Body of pancreas (tissue), 4 donors: ENCODE results near the gene DLST. TPM values are rescaled to one million over a fixed set of nuclear protein-coding genes. Genes with fewer than 3 reads are reported as not detected.

Source experiments
- ATAC-seq: fragments of 150-250 bp; one replicate; pipeline ENCODE4 v1.9.1; 2016
- DNase-seq, 4 donors: peaks; one replicate each; pipeline ENCODE4 v3.0.0-alpha.2; 2019
- H3K27ac ChIP-seq, 4 donors: fragments of 200-600 bp; sonication (generic); 1 replicate in 3 of 4; 2 replicates in 1 of 4; pipeline versions ENCODE4 v1.5.1 to v1.6.1; 2016 to 2019; ENCODE audit warnings: mild to moderate bottlenecking in 1 of 4, mixed read lengths in 1 of 4, moderate library complexity in 1 of 4
- H3K27me3 ChIP-seq, 2 donors: fragments of 200-600 bp; sonication (generic); one replicate each; pipeline ENCODE4 v1.6.0; 2016; ENCODE audit warnings: mild to moderate bottlenecking in 1 of 2
- H3K36me3 ChIP-seq, 2 donors: fragments of 200-600 bp; sonication (generic); replicated peaks in 1 of 2; 2 replicates each; pipeline ENCODE4 v1.5.1; 2016; ENCODE audit warnings: low read depth in 2 of 2; ENCODE audit not compliant: insufficient read depth in 1 of 2
- H3K4me1 ChIP-seq: fragments of 200-600 bp; sonication (generic); one replicate; pipeline ENCODE4 v1.6.0; 2016
- H3K4me3 ChIP-seq, 2 donors: fragments of 200-600 bp; sonication (generic); 1 replicate in 1 of 2; 2 replicates in 1 of 2; pipeline ENCODE4 v1.5.1; 2016 to 2019
- H3K9me3 ChIP-seq, 3 donors: fragments of 200-600 bp; sonication (generic); 1 replicate in 2 of 3; 2 replicates in 1 of 3; pipeline ENCODE4 v1.5.1; 2016
- CTCF ChIP-seq, 7 experiments: fragments of 450-650 bp in 4 of 7; fragments of 200-600 bp in 3 of 7; sonication (generic) in 3 of 7; IDR thresholded peaks; one replicate each; pipeline ENCODE4 v1.5.1; 2016 to 2019; ENCODE audit warnings: antibody characterized with exemption in 7 of 7
- POLR2A ChIP-seq, 3 donors: fragments of 450-650 bp; IDR thresholded peaks; one replicate each; pipeline ENCODE4 v1.6.1; 2016; ENCODE audit warnings: antibody characterized with exemption in 3 of 3, mild to moderate bottlenecking in 2 of 3
- WGBS, 2 donors: methylation state at CpG; one replicate each; pipeline ENCODE4 v1.1.5; 2017; 5-methylcytosine and 5-hydroxymethylcytosine counted together
- intact Hi-C: fragments of 100-400 bp; cut with DNase I; formaldehyde crosslinking; loops from one replicate; pipeline ENCODE4 v1.15.1; 2023
- total RNA-seq, 2 donors: library from RNA; depleted of rRNA; stranded (reverse); fragments of >200 nt; gene quantifications; one replicate each; pipeline ENCODE4 v1.1.0, GENCODE V29; 2016

The DLST gene
- total RNA-seq, 2 donors from 2014 or later: 33.7 to 36.3 TPM

GRCh38 chr14:74934476-74935359 lies 53.0 kb downstream of the DLST start:
- H3K4me3 ChIP-seq: no peak overlapping the region
- H3K27me3 ChIP-seq: no peaks in the 10 kb centered on the region
- DNase-seq (no peak), ATAC-seq (peak; percentile 13)
- H3K36me3 ChIP-seq: no peaks in the 10 kb centered on the region
- intact Hi-C loops: no loop called here
- no peaks in the 10 kb centered on the region for H3K9me3 ChIP-seq
- WGBS, 2 donors: 68 to 79% methylated on average over 14 to 26 of the region's 26 CpGs
- H3K27ac ChIP-seq: no peak overlapping the region
- TF ChIP-seq CTCF (IDR thresholded peaks at IDR 0.05): no peak
- TF ChIP-seq POLR2A (IDR thresholded peaks at IDR 0.05): no peak
- H3K4me1 ChIP-seq: no peaks in the 10 kb centered on the region

- H3K4me3 ChIP-seq: no peak overlapping the region
- 70 to 89% methylated on average over 9 of the region's 9 CpGs for WGBS, 2 donors
- intact Hi-C loops: no loop called here
- TF ChIP-seq CTCF (IDR thresholded peaks at IDR 0.05) (no peak), POLR2A (IDR thresholded peaks at IDR 0.05) (no peak)
- no peaks in the 10 kb centered on the region for H3K36me3 ChIP-seq
- no peaks in the 10 kb centered on the region for H3K27me3 ChIP-seq
- ATAC-seq: no peak
- DNase-seq: no peak
- no peaks in the 10 kb centered on the region for H3K4me1 ChIP-seq
- H3K9me3 ChIP-seq: no peaks in the 10 kb centered on the region
- no peak overlapping the region for H3K27ac ChIP-seq
Measured at GRCh38 chr14:74935360-74935680, 53.6 kb downstream of the DLST start.

- no peaks in the 10 kb centered on the region for H3K36me3 ChIP-seq
- TF ChIP-seq CTCF (IDR thresholded peaks at IDR 0.05) (no peak), POLR2A (IDR thresholded peaks at IDR 0.05) (no peak)
- WGBS, 2 donors: 87 to 89% methylated on average over 10 to 11 of the region's 11 CpGs
Measured at GRCh38 chr14:74936151-74936550, 54.4 kb downstream of the DLST start.

GRCh38 chr14:74936731-74937130 lies 55.0 kb downstream of the DLST start:
- intact Hi-C loops: no loop called here
- no peak overlapping the region for H3K27ac ChIP-seq
- DNase-seq (no peak), ATAC-seq (no peak)
- no peaks in the 10 kb centered on the region for H3K36me3 ChIP-seq
- WGBS, 2 donors: 74 to 84% methylated on average over 8 of the region's 8 CpGs
- H3K27me3 ChIP-seq: no peaks in the 10 kb centered on the region
- no peaks in the 10 kb centered on the region for H3K9me3 ChIP-seq
- no peak overlapping the region for H3K4me3 ChIP-seq
- no peak for TF ChIP-seq POLR2A (IDR thresholded peaks at IDR 0.05)
- TF ChIP-seq CTCF (IDR thresholded peaks at IDR 0.05): no peak
- no peaks in the 10 kb centered on the region for H3K4me1 ChIP-seq

More at GRCh38 chr14:74936151-74936550, 54.4 kb downstream of the DLST start:
- H3K4me1 ChIP-seq: no peaks in the 10 kb centered on the region
- no peak overlapping the region for H3K27ac ChIP-seq
- DNase-seq: no peak
- H3K4me3 ChIP-seq: no peak overlapping the region
- no peak for ATAC-seq
- no peaks in the 10 kb centered on the region for H3K27me3 ChIP-seq
- intact Hi-C loops: no loop called here
- H3K9me3 ChIP-seq: no peaks in the 10 kb centered on the region

GRCh38 chr14:74937171-74937570 lies 55.5 kb downstream of the DLST start:
- intact Hi-C loops: no loop called here
- DNase-seq (no peak), ATAC-seq (no peak)
- 77 to 86% methylated on average over 2 of the region's 2 CpGs for WGBS, 2 donors
- TF ChIP-seq POLR2A (IDR thresholded peaks at IDR 0.05) (no peak), CTCF (IDR thresholded peaks at IDR 0.05) (no peak)
- Histone ChIP-seq H3K27me3 (no peaks in the 10 kb centered on the region), H3K4me1 (no peaks in the 10 kb centered on the region), H3K4me3 (no peak overlapping the region), H3K27ac (no peak overlapping the region), H3K36me3 (no peaks in the 10 kb centered on the region), H3K9me3 (no peaks in the 10 kb centered on the region)
